Measurements from ENCODE around the gene BABAM2. TPM values are rescaled to one million over a fixed set of nuclear protein-coding genes. Genes with fewer than 3 reads are reported as not detected.

Gene BABAM2
- total RNA-seq, 1 donor from 2014 or later = 34.6 TPM

GRCh38 chr2:28345619-28346018 is 455.1 kb downstream of the BABAM2 start:
- Histone ChIP-seq H2AFZ (replicated peaks) (no peak overlapping the region), H3K79me2 (ENCODE audit: low read depth) (no peaks in the 10 kb centered on the region)
- H3K36me3 Mint-ChIP-seq = no peaks in the 10 kb centered on the region

GRCh38 chr2:28346587-28346986 is 456.1 kb downstream of the BABAM2 start:
- Mint-ChIP-seq H3K27me3 (ENCODE audit: insufficient read depth, low read depth) (peaks cover 11% of the 10 kb centered on the region), H3K4me1 (peaks cover 47% of the 10 kb centered on the region), H3K9me3 (no peaks in the 10 kb centered on the region), H3K4me3 (no peak overlapping the region), H3K36me3 (no peaks in the 10 kb centered on the region), H3K27ac (no peak overlapping the region)
- DNase-seq (ENCODE audit: low spot score) = no peak
- H3K4me1 ChIP-seq = peaks cover 34% of the 10 kb centered on the region
- no peaks in the 10 kb centered on the region for H3K36me3 ChIP-seq
- no peaks in the 10 kb centered on the region for H3K27me3 ChIP-seq
- no peak overlapping the region for H3K27ac ChIP-seq
- H3F3A ChIP-seq (ENCODE audit: low read depth) = no peaks in the 10 kb centered on the region
- H3K4me3 ChIP-seq = no peak overlapping the region
- H3K79me2 ChIP-seq (ENCODE audit: low read depth) = no peaks in the 10 kb centered on the region
- H4K20me1 ChIP-seq (ENCODE audit: low read depth) = no peaks in the 10 kb centered on the region
- TF ChIP-seq CTCF (IDR thresholded peaks at IDR 0.05) (no peak), EZH2phosphoT487 (IDR thresholded peaks at IDR 0.05) (no peak), EZH2 (IDR thresholded peaks at IDR 0.05) (no peak)
- H3K4me2 ChIP-seq = no peak overlapping the region
- H3K9me3 ChIP-seq (ENCODE audit: low read depth) = no peaks in the 10 kb centered on the region
- H3K9ac ChIP-seq = no peak overlapping the region
- H2AFZ ChIP-seq (replicated peaks) = no peak overlapping the region

More at GRCh38 chr2:28345619-28346018, 455.1 kb downstream of the BABAM2 start:
- Mint-ChIP-seq H3K9me3 (no peaks in the 10 kb centered on the region), H3K4me1 (peaks cover 53% of the 10 kb centered on the region), H3K27me3 (ENCODE audit: insufficient read depth, low read depth) (peaks cover 11% of the 10 kb centered on the region), H3K4me3 (peak overlapping the region; percentile 27), H3K27ac (no peak overlapping the region)
- no peak for DNase-seq (ENCODE audit: low spot score)
- H3F3A ChIP-seq (ENCODE audit: low read depth) = no peaks in the 10 kb centered on the region
- no peaks in the 10 kb centered on the region for H3K36me3 ChIP-seq
- H3K27me3 ChIP-seq = no peaks in the 10 kb centered on the region
- peaks cover 30% of the 10 kb centered on the region for H3K4me1 ChIP-seq
- H3K4me3 ChIP-seq = no peak overlapping the region
- no peak overlapping the region for H3K4me2 ChIP-seq
- H3K9me3 ChIP-seq (ENCODE audit: low read depth) = no peaks in the 10 kb centered on the region
- H3K9ac ChIP-seq = no peak overlapping the region
- TF ChIP-seq EZH2 (IDR thresholded peaks at IDR 0.05) = no peak
- no peak for TF ChIP-seq CTCF (IDR thresholded peaks at IDR 0.05)
- no peak for TF ChIP-seq EZH2phosphoT487 (IDR thresholded peaks at IDR 0.05)
- no peaks in the 10 kb centered on the region for H4K20me1 ChIP-seq (ENCODE audit: low read depth)
- H3K27ac ChIP-seq = no peak overlapping the region

- Mint-ChIP-seq H3K4me3 (no peak overlapping the region), H3K27ac (peak overlapping the region; percentile 37), H3K36me3 (no peaks in the 10 kb centered on the region), H3K4me1 (peaks cover 42% of the 10 kb centered on the region), H3K9me3 (no peaks in the 10 kb centered on the region), H3K27me3 (ENCODE audit: insufficient read depth, low read depth) (peaks cover 11% of the 10 kb centered on the region)
- Histone ChIP-seq H3K27me3 (no peaks in the 10 kb centered on the region), H3K27ac (no peak overlapping the region), H3K9ac (no peak overlapping the region), H3F3A (ENCODE audit: low read depth) (no peaks in the 10 kb centered on the region), H3K79me2 (ENCODE audit: low read depth) (no peaks in the 10 kb centered on the region), H3K4me3 (no peak overlapping the region), H3K4me2 (no peak overlapping the region), H3K36me3 (no peaks in the 10 kb centered on the region), H2AFZ (replicated peaks) (no peak overlapping the region), H4K20me1 (ENCODE audit: low read depth) (no peaks in the 10 kb centered on the region), H3K4me1 (peaks cover 35% of the 10 kb centered on the region), H3K9me3 (ENCODE audit: low read depth) (no peaks in the 10 kb centered on the region)
- DNase-seq (ENCODE audit: low spot score) = no peak
- TF ChIP-seq EZH2phosphoT487 (IDR thresholded peaks at IDR 0.05) (no peak), EZH2 (IDR thresholded peaks at IDR 0.05) (no peak), CTCF (IDR thresholded peaks at IDR 0.05) (no peak)
Measured at GRCh38 chr2:28347193-28347592, 456.7 kb downstream of the BABAM2 start.

Measured in neural progenitor cell (in vitro differentiated cells).